HEK293 (cell line): ENCODE measurements around the gene UFC1.
A peak's percentile ranks its signal among the peaks of the same experiment; 100 is the strongest.

ENCODE experiments used
- KLF1 ChIP-seq: fragments of 450-650 bp; formaldehyde crosslinking; IDR thresholded peaks from 2 replicates; pipeline ENCODE4 v1.5.1; 2016; ENCODE audit warnings: missing biosample characterization, missing genetic modification characterization
- KLF16 ChIP-seq: fragments of 450-650 bp; formaldehyde crosslinking; IDR thresholded peaks from 2 replicates; pipeline ENCODE4 v1.5.1; 2017; ENCODE audit warnings: missing biosample characterization, missing genetic modification characterization
- KLF9 ChIP-seq: fragments of 450-650 bp; formaldehyde crosslinking; IDR thresholded peaks from 2 replicates; pipeline ENCODE4 v1.5.1; 2016; ENCODE audit warnings: missing biosample characterization, missing genetic modification characterization, low read depth
- MZF1 ChIP-seq: fragments of 450-650 bp; formaldehyde crosslinking; IDR thresholded peaks from 2 replicates; pipeline ENCODE4 v1.5.1; 2017; ENCODE audit warnings: missing biosample characterization, missing genetic modification characterization, borderline replicate concordance
- SALL2 ChIP-seq: fragments of 450-650 bp; formaldehyde crosslinking; IDR thresholded peaks from 2 replicates; pipeline ENCODE4 v1.5.0; 2017; ENCODE audit warnings: missing biosample characterization, mild to moderate bottlenecking, missing genetic modification characterization, borderline replicate concordance
- SP2 ChIP-seq: fragments of 450-650 bp; formaldehyde crosslinking; IDR thresholded peaks from 2 replicates; pipeline ENCODE4 v1.5.1; 2016; ENCODE audit warnings: missing biosample characterization, missing genetic modification characterization
- SP7 ChIP-seq: fragments of 450-650 bp; formaldehyde crosslinking; IDR thresholded peaks from 2 replicates; pipeline ENCODE4 v1.5.1; 2016; ENCODE audit warnings: missing biosample characterization, missing genetic modification characterization
- ZBTB21 ChIP-seq: fragments of 450-650 bp; formaldehyde crosslinking; IDR thresholded peaks from 2 replicates; pipeline ENCODE4 v1.5.1; 2017; ENCODE audit warnings: missing biosample characterization, missing genetic modification characterization
- ZFHX2 ChIP-seq: fragments of 450-650 bp; formaldehyde crosslinking; conservative IDR thresholded peaks from 2 replicates; pipeline ENCODE4 v1.5.1; 2016; ENCODE audit warnings: missing biosample characterization, missing genetic modification characterization
- ZIC2 ChIP-seq: fragments of 450-650 bp; formaldehyde crosslinking; IDR thresholded peaks from 2 replicates; pipeline ENCODE4 v1.5.1; 2016; ENCODE audit warnings: missing biosample characterization, missing genetic modification characterization
- ZNF133 ChIP-seq: fragments of 450-650 bp; formaldehyde crosslinking; IDR thresholded peaks from 2 replicates; pipeline ENCODE4 v1.5.1; 2016; ENCODE audit warnings: missing biosample characterization, missing genetic modification characterization
- ZNF155 ChIP-seq: fragments of 450-650 bp; formaldehyde crosslinking; IDR thresholded peaks from 2 replicates; pipeline ENCODE4 v1.5.1; 2016; ENCODE audit warnings: missing biosample characterization, missing genetic modification characterization
- ZNF175 ChIP-seq: fragments of 450-650 bp; formaldehyde crosslinking; IDR thresholded peaks from 2 replicates; pipeline ENCODE4 v1.5.1; 2016; ENCODE audit warnings: missing biosample characterization, missing genetic modification characterization
- ZNF2 ChIP-seq: fragments of 450-650 bp; formaldehyde crosslinking; IDR thresholded peaks from 2 replicates; pipeline ENCODE4 v1.5.1; 2016; ENCODE audit warnings: missing biosample characterization, missing genetic modification characterization
- ZNF274 ChIP-seq, 2 experiments: fragments of 200-500 bp in 1 of 2; fragments of 450-650 bp in 1 of 2; sonication (Bioruptor generic) in 1 of 2; formaldehyde crosslinking in 1 of 2; IDR thresholded peaks; 2 replicates each; pipeline versions ENCODE4 v1.5.1 to v1.6.1; 2014 to 2016; ENCODE audit warnings: borderline replicate concordance in 1 of 2, inconsistent platforms in 1 of 2, low read length in 1 of 2, missing biosample characterization in 1 of 2, missing genetic modification characterization in 1 of 2
- ZNF335 ChIP-seq: fragments of 450-650 bp; formaldehyde crosslinking; conservative IDR thresholded peaks from 2 replicates; pipeline ENCODE4 v1.5.1; 2016; ENCODE audit warnings: missing biosample characterization, missing genetic modification characterization
- ZNF366 ChIP-seq: fragments of 450-650 bp; formaldehyde crosslinking; conservative IDR thresholded peaks from 2 replicates; pipeline ENCODE4 v1.5.1; 2016; ENCODE audit warnings: missing biosample characterization, missing genetic modification characterization
- ZNF514 ChIP-seq: fragments of 450-650 bp; formaldehyde crosslinking; IDR thresholded peaks from 2 replicates; pipeline ENCODE4 v1.5.1; 2016; ENCODE audit warnings: missing biosample characterization, missing genetic modification characterization
- ZNF529 ChIP-seq: fragments of 450-650 bp; formaldehyde crosslinking; IDR thresholded peaks from 2 replicates; pipeline ENCODE4 v1.5.1; 2017; ENCODE audit warnings: missing genetic modification characterization, missing biosample characterization; ENCODE audit not compliant: insufficient replicate concordance
- ZNF660 ChIP-seq: fragments of 450-650 bp; IDR thresholded peaks from 2 replicates; pipeline ENCODE4 v1.5.1; 2018; ENCODE audit warnings: missing biosample characterization, mild to moderate bottlenecking, missing genetic modification characterization
- ZNF76 ChIP-seq: fragments of 450-650 bp; formaldehyde crosslinking; IDR thresholded peaks from 2 replicates; pipeline ENCODE4; 2016; ENCODE audit warnings: low read depth, missing biosample characterization, missing genetic modification characterization, borderline replicate concordance
- ZXDB ChIP-seq: fragments of 450-650 bp; formaldehyde crosslinking; IDR thresholded peaks from 2 replicates; pipeline ENCODE4 v1.5.1; 2016; ENCODE audit warnings: missing biosample characterization, missing genetic modification characterization
- TF ChIP-seq, protein P1 (sequence below): fragments of 450-650 bp; formaldehyde crosslinking; conservative IDR thresholded peaks from 2 replicates; pipeline ENCODE4 v1.5.1; 2016; ENCODE audit warnings: low read depth, missing biosample characterization, missing genetic modification characterization
- TF ChIP-seq, protein P2 (sequence below): fragments of 450-650 bp; formaldehyde crosslinking; IDR thresholded peaks from 2 replicates; pipeline ENCODE4 v1.5.1; 2016; ENCODE audit warnings: missing biosample characterization, missing genetic modification characterization
- TF ChIP-seq, protein P3 (sequence below): fragments of 450-650 bp; formaldehyde crosslinking; IDR thresholded peaks from 2 replicates; pipeline ENCODE4 v1.5.1; 2016; ENCODE audit warnings: missing biosample characterization, missing genetic modification characterization
- TF ChIP-seq, protein P4 (sequence below): fragments of 450-650 bp; formaldehyde crosslinking; IDR thresholded peaks from 2 replicates; pipeline ENCODE4 v1.5.1; 2016; ENCODE audit warnings: missing biosample characterization, missing genetic modification characterization

UFC1 gene

DNA sequence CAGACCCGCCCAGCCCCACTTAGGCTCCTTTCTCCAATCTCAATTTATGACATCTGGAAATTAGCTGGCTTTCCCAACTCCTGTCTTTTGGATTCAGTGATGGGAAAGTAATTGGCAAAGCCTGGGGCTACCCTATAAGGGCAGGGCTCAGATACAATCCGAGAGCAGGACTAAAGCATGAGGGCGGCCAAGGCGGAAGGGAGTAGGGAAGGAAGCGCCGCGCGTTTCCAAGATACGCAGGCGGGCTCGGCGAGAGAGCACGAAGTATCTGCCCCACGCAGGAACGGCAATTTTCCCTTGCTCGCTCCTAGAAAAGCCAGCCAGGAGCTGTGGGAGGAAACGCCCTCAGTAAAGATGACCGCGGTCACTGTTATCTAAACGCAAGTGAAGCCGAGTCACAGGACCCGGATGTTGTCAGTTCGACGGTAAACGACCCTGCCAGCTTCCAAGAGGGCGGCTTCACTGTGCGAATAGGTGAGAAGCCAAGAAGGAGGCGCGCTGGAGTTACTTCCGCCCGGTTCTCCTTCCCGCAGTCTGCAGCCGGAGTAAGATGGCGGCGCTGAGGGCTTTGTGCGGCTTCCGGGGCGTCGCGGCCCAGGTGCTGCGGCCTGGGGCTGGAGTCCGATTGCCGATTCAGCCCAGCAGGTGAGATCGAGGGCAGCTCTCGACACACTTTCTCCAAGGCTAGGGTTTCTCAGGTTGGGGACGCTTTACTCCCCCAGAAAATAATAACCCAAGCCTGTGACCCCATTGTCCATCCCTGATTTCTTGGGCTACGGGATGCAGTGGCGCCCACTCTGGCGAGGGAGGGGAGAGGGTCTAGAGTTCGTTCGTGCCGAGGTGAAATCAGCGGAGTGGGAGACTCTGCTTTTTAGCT is 48.3 kb downstream of the UFC1 start, which contains the start of gene NDUFS2 (continued):
- TF ChIP-seq, protein P1, sequence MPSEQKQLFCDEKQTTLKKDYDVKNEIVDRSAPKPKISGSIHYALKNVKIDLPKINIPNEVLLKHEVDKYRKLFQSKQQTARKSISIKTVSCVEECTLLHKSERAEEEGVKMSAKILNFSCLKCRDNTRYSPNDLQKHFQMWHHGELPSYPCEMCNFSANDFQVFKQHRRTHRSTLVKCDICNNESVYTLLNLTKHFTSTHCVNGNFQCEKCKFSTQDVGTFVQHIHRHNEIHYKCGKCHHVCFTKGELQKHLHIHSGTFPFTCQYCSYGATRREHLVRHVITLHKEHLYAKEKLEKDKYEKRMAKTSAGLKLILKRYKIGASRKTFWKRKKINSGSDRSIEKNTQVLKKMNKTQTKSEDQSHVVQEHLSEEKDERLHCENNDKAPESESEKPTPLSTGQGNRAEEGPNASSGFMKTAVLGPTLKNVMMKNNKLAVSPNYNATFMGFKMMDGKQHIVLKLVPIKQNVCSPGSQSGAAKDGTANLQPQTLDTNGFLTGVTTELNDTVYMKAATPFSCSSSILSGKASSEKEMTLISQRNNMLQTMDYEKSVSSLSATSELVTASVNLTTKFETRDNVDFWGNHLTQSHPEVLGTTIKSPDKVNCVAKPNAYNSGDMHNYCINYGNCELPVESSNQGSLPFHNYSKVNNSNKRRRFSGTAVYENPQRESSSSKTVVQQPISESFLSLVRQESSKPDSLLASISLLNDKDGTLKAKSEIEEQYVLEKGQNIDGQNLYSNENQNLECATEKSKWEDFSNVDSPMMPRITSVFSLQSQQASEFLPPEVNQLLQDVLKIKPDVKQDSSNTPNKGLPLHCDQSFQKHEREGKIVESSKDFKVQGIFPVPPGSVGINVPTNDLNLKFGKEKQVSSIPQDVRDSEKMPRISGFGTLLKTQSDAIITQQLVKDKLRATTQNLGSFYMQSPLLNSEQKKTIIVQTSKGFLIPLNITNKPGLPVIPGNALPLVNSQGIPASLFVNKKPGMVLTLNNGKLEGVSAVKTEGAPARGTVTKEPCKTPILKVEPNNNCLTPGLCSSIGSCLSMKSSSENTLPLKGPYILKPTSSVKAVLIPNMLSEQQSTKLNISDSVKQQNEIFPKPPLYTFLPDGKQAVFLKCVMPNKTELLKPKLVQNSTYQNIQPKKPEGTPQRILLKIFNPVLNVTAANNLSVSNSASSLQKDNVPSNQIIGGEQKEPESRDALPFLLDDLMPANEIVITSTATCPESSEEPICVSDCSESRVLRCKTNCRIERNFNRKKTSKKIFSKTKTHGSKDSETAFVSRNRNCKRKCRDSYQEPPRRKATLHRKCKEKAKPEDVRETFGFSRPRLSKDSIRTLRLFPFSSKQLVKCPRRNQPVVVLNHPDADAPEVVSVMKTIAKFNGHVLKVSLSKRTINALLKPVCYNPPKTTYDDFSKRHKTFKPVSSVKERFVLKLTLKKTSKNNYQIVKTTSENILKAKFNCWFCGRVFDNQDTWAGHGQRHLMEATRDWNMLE (tag by site-specific recombination): peak; percentile 75
- TF ChIP-seq ZNF514 (tag by site-specific recombination) (no peak), ZNF274 (IDR thresholded peaks at IDR 0.05; ENCODE audit: low read length) (no peak), ZNF274 (tag by site-specific recombination; IDR thresholded peaks at IDR 0.05; ENCODE audit: borderline replicate concordance) (no peak), SALL2 (tag by site-specific recombination) (no peak), ZFHX2 (tag by site-specific recombination) (peak; percentile 75), ZNF660 (tag by site-specific recombination) (peak; percentile 52), ZXDB (tag by site-specific recombination) (peak; percentile 84), ZNF175 (tag by site-specific recombination) (no peak), ZNF76 (tag by site-specific recombination) (peak; percentile 95), ZNF155 (tag by site-specific recombination) (no peak), SP7 (tag by site-specific recombination) (peak; percentile 31; the same call in 1 of the 2 replicates), ZNF2 (peak; percentile 79), KLF9 (0 out of 2 replicates have a peak, but pooled peaks have one; percentile 5), MZF1 (tag by site-specific recombination) (no peak), SP2 (tag by site-specific recombination) (peak; percentile 85), ZNF335 (tag by site-specific recombination) (peak; percentile 99), ZBTB21 (tag by site-specific recombination) (peak; percentile 24; the same call in 1 of the 2 replicates), ZIC2 (tag by site-specific recombination) (no peak), KLF1 (0 out of 2 replicates have a peak, but pooled peaks have one; percentile 9), KLF16 (tag by site-specific recombination) (no peak), ZNF366 (tag by site-specific recombination) (0 out of 2 replicates have a peak, but pooled peaks have one; percentile 22), ZNF529 (tag by site-specific recombination) (no peak), ZNF133 (tag by site-specific recombination) (no peak)
- TF ChIP-seq, protein P2, sequence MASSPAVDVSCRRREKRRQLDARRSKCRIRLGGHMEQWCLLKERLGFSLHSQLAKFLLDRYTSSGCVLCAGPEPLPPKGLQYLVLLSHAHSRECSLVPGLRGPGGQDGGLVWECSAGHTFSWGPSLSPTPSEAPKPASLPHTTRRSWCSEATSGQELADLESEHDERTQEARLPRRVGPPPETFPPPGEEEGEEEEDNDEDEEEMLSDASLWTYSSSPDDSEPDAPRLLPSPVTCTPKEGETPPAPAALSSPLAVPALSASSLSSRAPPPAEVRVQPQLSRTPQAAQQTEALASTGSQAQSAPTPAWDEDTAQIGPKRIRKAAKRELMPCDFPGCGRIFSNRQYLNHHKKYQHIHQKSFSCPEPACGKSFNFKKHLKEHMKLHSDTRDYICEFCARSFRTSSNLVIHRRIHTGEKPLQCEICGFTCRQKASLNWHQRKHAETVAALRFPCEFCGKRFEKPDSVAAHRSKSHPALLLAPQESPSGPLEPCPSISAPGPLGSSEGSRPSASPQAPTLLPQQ (tag by site-specific recombination): 0 out of 2 replicates have a peak, but pooled peaks have one; percentile 47
- TF ChIP-seq, protein P3, sequence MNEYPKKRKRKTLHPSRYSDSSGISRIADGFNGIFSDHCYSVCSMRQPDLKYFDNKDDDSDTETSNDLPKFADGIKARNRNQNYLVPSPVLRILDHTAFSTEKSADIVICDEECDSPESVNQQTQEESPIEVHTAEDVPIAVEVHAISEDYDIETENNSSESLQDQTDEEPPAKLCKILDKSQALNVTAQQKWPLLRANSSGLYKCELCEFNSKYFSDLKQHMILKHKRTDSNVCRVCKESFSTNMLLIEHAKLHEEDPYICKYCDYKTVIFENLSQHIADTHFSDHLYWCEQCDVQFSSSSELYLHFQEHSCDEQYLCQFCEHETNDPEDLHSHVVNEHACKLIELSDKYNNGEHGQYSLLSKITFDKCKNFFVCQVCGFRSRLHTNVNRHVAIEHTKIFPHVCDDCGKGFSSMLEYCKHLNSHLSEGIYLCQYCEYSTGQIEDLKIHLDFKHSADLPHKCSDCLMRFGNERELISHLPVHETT: peak; percentile 73; the same call in 1 of the 2 replicates
- TF ChIP-seq, protein P4, sequence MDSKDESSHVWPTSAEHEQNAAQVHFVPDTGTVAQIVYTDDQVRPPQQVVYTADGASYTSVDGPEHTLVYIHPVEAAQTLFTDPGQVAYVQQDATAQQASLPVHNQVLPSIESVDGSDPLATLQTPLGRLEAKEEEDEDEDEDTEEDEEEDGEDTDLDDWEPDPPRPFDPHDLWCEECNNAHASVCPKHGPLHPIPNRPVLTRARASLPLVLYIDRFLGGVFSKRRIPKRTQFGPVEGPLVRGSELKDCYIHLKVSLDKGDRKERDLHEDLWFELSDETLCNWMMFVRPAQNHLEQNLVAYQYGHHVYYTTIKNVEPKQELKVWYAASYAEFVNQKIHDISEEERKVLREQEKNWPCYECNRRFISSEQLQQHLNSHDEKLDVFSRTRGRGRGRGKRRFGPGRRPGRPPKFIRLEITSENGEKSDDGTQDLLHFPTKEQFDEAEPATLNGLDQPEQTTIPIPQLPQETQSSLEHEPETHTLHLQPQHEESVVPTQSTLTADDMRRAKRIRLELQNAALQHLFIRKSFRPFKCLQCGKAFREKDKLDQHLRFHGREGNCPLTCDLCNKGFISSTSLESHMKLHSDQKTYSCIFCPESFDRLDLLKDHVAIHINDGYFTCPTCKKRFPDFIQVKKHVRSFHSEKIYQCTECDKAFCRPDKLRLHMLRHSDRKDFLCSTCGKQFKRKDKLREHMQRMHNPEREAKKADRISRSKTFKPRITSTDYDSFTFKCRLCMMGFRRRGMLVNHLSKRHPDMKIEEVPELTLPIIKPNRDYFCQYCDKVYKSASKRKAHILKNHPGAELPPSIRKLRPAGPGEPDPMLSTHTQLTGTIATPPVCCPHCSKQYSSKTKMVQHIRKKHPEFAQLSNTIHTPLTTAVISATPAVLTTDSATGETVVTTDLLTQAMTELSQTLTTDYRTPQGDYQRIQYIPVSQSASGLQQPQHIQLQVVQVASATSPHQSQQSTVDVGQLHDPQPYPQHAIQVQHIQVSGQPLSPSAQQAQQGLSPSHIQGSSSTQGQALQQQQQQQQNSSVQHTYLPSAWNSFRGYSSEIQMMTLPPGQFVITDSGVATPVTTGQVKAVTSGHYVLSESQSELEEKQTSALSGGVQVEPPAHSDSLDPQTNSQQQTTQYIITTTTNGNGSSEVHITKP (tag by site-specific recombination): 0 out of 2 replicates have a peak, but pooled peaks have one; percentile 41
